Kidney epithelial cell (primary cell): Measurements from ENCODE around the gene ZNF425. TPM values are rescaled to one million over a fixed set of nuclear protein-coding genes. Genes with fewer than 3 reads are reported as not detected.
"Not testable (repeated sequence)": the region's sequence is repeated elsewhere in the genome, so short reads cannot be mapped to it uniquely, and the experiment has no call there.

ENCODE experiments used
- DNase-seq: peaks from one replicate; pipeline ENCODE4 v3.0.0-alpha.2; 2010; ENCODE audit warnings: low read depth
- H3K27me3 ChIP-seq: 2 replicates; pipeline ENCODE4 v1.6.0; 2011; ENCODE audit warnings: low read length; ENCODE audit not compliant: control insufficient read depth, insufficient read depth
- H3K36me3 ChIP-seq: 2 replicates; pipeline ENCODE4 v1.5.1; 2011; ENCODE audit warnings: low read length; ENCODE audit not compliant: control insufficient read depth, insufficient read depth
- H3K4me3 ChIP-seq: 2 replicates; pipeline ENCODE4 v1.5.1; 2011; ENCODE audit warnings: low read depth, mild to moderate bottlenecking, control low read depth, low read length
- total RNA-seq: library from RNA; depleted of rRNA; stranded (reverse); fragments of >200 nt; gene quantifications from 2 replicates; pipeline ENCODE4 v1.2.3, GENCODE V29; 2015
- TF ChIP-seq, protein P1 (sequence below): IDR thresholded peaks from 2 replicates; pipeline ENCODE4 v1.5.1; 2011; ENCODE audit warnings: mild to moderate bottlenecking, moderate library complexity, low read length, control low read depth, inconsistent platforms; ENCODE audit not compliant: insufficient read depth, poor library complexity, severe bottlenecking

ZNF425 gene
- total RNA-seq, 1 donor from 2014 or later, result 5.0 TPM

DNA sequence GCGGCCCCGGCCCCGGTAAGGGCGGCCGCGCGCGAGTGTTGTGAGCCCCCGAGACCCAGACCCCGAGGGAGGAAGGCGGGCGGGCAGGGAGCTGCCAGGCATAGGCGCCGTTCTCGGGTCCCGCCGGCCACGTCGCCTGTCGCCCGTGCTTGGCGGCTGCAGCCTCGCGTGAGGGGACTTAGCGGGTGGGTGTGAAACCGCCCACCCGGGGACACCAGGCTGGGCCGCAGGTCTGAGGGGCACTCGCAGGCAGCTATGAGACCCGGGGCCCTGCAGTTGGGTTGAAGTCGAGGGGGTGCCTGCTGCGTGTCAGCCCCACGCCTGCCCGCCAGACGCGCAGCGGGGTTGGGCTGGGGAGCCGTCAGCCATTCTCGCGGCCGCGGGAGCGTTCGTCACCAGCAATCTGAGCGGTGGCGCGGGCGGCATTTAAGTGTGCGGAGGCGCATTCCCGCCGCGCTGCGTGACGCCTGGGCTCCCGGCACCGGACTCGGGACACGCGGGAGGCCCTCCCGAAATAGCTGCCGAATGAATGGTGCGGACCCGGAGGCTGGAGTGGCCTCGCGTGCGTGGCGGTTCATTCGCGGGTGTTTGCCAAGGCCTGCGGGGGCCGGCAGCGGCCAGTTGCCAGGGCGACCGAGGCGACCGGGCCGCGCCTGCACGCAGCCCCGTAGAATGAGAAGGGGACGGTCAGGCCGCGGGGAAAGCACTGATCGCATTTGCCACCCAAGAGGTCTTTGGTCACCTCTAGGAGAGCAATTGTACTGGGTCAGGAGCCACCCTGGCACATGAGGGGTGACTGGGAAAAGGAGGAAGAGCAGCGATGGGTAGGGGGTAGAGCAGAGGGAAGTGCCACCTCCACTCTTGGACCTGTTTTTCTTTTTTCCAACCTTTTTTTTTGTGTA is 21.9 kb upstream of the ZNF425 start:
- Histone ChIP-seq H3K4me3 (peak overlapping the region; percentile 94), H3K27me3 (no peaks in the 10 kb centered on the region), H3K36me3 (no peaks in the 10 kb centered on the region)
- TF ChIP-seq, protein P1, sequence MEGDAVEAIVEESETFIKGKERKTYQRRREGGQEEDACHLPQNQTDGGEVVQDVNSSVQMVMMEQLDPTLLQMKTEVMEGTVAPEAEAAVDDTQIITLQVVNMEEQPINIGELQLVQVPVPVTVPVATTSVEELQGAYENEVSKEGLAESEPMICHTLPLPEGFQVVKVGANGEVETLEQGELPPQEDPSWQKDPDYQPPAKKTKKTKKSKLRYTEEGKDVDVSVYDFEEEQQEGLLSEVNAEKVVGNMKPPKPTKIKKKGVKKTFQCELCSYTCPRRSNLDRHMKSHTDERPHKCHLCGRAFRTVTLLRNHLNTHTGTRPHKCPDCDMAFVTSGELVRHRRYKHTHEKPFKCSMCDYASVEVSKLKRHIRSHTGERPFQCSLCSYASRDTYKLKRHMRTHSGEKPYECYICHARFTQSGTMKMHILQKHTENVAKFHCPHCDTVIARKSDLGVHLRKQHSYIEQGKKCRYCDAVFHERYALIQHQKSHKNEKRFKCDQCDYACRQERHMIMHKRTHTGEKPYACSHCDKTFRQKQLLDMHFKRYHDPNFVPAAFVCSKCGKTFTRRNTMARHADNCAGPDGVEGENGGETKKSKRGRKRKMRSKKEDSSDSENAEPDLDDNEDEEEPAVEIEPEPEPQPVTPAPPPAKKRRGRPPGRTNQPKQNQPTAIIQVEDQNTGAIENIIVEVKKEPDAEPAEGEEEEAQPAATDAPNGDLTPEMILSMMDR, result no peak
- no peak for DNase-seq

GRCh38 chr7:149147072-149147751 is 21.1 kb upstream of the ZNF425 start, which contains the start of gene ZNF398:
Gene ZNF398, plus strand, starts transcription at chr7:149147453. Its CDS starts 290 bp downstream, at chr7:149147743.
- TF ChIP-seq, protein P1, result peak; percentile 26
- DNase-seq, result no peak
- Histone ChIP-seq H3K36me3 (no peaks in the 10 kb centered on the region), H3K4me3 (peak within 1 kb of the TSS; percentile 94), H3K27me3 (no peaks in the 10 kb centered on the region)

DNA sequence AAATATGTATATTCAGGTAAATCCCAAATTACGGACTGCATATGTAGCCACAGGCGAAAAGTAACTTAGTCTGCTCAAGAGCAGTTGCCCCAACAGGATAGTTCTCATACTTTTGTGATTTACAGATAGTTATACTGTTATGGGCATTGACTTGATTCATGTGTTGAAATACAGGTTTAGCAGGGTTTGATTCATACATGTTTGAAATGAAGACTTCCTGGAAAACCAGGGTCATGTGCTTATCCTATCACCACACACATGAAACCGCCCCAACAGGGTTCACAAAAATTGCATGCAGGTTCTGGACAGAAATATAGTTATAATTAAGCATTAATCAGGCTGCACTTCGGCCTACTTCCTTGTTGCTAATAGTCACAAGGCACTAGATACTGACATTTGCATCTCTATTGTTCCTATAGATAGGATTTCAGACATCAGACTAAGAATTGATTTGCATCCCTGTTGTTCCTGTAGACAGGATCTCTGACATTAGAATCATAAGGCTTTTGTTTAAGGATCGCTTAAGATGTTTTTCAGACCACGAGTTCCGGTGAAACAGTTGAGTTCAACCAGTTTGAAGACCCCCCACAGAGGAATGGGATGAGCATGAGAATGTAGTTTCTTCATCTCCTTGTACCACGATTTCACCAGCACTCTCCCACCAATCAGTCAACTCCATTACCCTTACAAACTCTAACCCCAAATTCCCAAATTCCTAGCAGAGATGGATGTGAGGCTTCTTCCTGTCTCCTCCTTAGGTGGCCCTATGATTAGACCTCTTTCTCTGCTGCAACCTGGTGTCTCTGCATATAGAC is 19.1 kb upstream of the ZNF425 start:
- Histone ChIP-seq H3K36me3 (no peaks in the 10 kb centered on the region), H3K4me3 (no peak overlapping the region), H3K27me3 (no peaks in the 10 kb centered on the region)
- no peak for DNase-seq
- TF ChIP-seq, protein P1, result no peak

DNA sequence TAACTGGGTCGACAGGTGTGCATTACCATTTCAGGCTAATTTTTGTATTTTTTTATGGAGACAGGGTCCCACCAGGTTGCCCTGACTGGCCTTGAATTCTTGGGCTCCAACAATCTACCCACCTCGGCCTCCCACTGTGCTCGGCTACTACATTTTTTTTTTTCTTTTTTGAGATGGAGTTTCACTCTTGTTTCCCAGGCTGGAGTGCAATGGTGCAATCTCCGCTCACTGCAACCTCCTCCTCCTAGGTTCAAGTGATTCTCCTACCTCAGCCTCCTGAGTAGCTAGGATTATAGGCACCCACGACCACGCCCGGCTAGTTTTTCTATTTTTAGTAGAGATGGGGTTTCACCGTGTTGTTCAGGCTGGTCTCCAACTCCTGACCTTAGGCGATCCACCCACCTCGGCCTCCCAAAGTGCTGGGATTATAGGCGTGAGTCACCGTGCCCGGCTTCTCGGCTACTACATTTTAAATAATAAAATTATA is 18.4 kb upstream of the ZNF425 start:
- DNase-seq, H3K4me3 ChIP-seq, H3K36me3 ChIP-seq, H3K27me3 ChIP-seq: not testable (repeated sequence)

- TF ChIP-seq, protein P1, result no peak
- no peak for DNase-seq
- Histone ChIP-seq H3K36me3 (no peaks in the 10 kb centered on the region), H3K4me3 (no peak overlapping the region), H3K27me3 (no peaks in the 10 kb centered on the region)
Measured at GRCh38 chr7:149141893-149142292, 15.8 kb upstream of the ZNF425 start.
